Measurements from ENCODE around the gene GSDME. TPM values are rescaled to one million over a fixed set of nuclear protein-coding genes. Genes with fewer than 3 reads are reported as not detected.
A peak's percentile ranks its signal among the peaks of the same experiment; 100 is the strongest.

The GSDME gene
- polyA plus RNA-seq, 2 of the 4 experiments (the other 2 are of a cell fraction): 51.0 to 55.9 TPM

DNA sequence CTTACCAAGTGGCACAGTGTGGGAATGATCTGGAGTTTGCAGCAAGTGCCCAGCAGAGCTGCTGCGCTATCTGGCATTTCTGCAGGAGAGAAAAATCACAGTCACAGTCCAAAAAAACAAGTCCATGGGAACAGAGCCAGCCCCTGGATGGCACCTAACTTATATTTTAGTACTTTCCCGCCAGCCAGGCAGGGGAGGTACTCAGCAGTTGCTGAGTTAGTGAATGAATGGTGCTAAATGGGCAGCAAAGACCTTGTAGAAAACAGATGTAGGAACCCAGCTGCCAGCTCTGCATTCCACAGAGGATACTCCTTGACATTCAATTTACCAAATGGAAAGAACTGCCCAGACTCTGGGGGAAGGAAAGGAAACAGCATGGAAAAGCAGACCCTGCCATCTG is 54.5 kb downstream of the GSDME start:
- CTCF ChIA-PET: interaction anchor here (1.4 to 4.2 kb wide), 4 partner anchors 13 to 396 kb away, joined by 3 to 14 read pairs (median 9); no protein-coding TSS in a partner anchor
- Histone ChIP-seq H3K27ac (no peak overlapping the region; a peak in 1 of 6 replicates), H3K4me2 (no peak overlapping the region), H3K4me3 (no peak overlapping the region), H3K9me3 (no peaks in the 10 kb centered on the region), H3K4me1 (peaks cover 12% of the 10 kb centered on the region; the same call in 2 of the 3 replicates)
- WGBS (ENCODE audit: missing lambda C conversion rate): 90% methylated on average over 2 of the region's 2 CpGs
- TF ChIP-seq, protein P1, sequence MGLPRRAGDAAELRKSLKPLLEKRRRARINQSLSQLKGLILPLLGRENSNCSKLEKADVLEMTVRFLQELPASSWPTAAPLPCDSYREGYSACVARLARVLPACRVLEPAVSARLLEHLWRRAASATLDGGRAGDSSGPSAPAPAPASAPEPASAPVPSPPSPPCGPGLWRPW (IDR thresholded peaks at IDR 0.05): no peak
- TF ChIP-seq, protein P2, sequence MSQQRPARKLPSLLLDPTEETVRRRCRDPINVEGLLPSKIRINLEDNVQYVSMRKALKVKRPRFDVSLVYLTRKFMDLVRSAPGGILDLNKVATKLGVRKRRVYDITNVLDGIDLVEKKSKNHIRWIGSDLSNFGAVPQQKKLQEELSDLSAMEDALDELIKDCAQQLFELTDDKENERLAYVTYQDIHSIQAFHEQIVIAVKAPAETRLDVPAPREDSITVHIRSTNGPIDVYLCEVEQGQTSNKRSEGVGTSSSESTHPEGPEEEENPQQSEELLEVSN (IDR thresholded peaks at IDR 0.05; ENCODE audit: borderline replicate concordance, low read depth): no peak
- no peak for TF ChIP-seq NFE2L2 (conservative IDR thresholded peaks at IDR 0.05; ENCODE audit: low read length)
- TF ChIP-seq EHMT2 (IDR thresholded peaks at IDR 0.05; ENCODE audit: low read depth): no peak
- TF ChIP-seq HOXB5 (CRISPR knock-in tag; IDR thresholded peaks at IDR 0.05): no peak
- TF ChIP-seq ZSCAN20 (CRISPR knock-in tag; IDR thresholded peaks at IDR 0.05): no peak
- TF ChIP-seq, protein P3, sequence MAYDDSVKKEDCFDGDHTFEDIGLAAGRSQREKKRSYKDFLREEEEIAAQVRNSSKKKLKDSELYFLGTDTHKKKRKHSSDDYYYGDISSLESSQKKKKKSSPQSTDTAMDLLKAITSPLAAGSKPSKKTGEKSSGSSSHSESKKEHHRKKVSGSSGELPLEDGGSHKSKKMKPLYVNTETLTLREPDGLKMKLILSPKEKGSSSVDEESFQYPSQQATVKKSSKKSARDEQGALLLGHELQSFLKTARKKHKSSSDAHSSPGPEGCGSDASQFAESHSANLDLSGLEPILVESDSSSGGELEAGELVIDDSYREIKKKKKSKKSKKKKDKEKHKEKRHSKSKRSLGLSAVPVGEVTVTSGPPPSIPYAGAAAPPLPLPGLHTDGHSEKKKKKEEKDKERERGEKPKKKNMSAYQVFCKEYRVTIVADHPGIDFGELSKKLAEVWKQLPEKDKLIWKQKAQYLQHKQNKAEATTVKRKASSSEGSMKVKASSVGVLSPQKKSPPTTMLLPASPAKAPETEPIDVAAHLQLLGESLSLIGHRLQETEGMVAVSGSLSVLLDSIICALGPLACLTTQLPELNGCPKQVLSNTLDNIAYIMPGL (CRISPR knock-in tag; IDR thresholded peaks at IDR 0.05; ENCODE audit: borderline replicate concordance): no peak
- TF ChIP-seq JUN (IDR thresholded peaks at IDR 0.05): no peak
- TF ChIP-seq, protein P4, sequence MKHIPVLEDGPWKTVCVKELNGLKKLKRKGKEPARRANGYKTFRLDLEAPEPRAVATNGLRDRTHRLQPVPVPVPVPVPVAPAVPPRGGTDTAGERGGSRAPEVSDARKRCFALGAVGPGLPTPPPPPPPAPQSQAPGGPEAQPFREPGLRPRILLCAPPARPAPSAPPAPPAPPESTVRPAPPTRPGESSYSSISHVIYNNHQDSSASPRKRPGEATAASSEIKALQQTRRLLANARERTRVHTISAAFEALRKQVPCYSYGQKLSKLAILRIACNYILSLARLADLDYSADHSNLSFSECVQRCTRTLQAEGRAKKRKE (CRISPR knock-in tag; IDR thresholded peaks at IDR 0.05; ENCODE audit: low read depth): no peak
- TF ChIP-seq GATA3 (IDR thresholded peaks at IDR 0.05; ENCODE audit: borderline replicate concordance): no peak
- no peak for TF ChIP-seq CHD2 (IDR thresholded peaks at IDR 0.05; ENCODE audit: low read length, partially characterized antibody)
- TF ChIP-seq, protein P5, sequence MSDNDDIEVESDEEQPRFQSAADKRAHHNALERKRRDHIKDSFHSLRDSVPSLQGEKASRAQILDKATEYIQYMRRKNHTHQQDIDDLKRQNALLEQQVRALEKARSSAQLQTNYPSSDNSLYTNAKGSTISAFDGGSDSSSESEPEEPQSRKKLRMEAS (IDR thresholded peaks at IDR 0.05): no peak
- TF ChIP-seq RNF2 (IDR thresholded peaks at IDR 0.05; ENCODE audit: borderline replicate concordance, low read depth): no peak
- no peak for TF ChIP-seq TFCP2L1 (CRISPR knock-in tag; IDR thresholded peaks at IDR 0.05)
- TF ChIP-seq MAFK (IDR thresholded peaks at IDR 0.05; ENCODE audit: partially characterized antibody): no peak
- TF ChIP-seq CBX8 (IDR thresholded peaks at IDR 0.05): no peak
- TF ChIP-seq FOSL2 (IDR thresholded peaks at IDR 0.05): no peak
- no peak for TF ChIP-seq FOSL2 (CRISPR knock-in tag; IDR thresholded peaks at IDR 0.05)
- TF ChIP-seq POLR2AphosphoS2 (conservative IDR thresholded peaks at IDR 0.05; ENCODE audit: low read length): no peak
- ATAC-seq: no peak
- POLR2A ChIA-PET: interaction anchor here (0.6 kb wide), 1 partner anchor 410 kb away, joined by 4 read pairs; no protein-coding TSS in a partner anchor
- FAIRE-seq: no peak
- no peak for DNase-seq (ENCODE audit: low read depth in 1 of 2, low spot score in 1 of 2)

DNA sequence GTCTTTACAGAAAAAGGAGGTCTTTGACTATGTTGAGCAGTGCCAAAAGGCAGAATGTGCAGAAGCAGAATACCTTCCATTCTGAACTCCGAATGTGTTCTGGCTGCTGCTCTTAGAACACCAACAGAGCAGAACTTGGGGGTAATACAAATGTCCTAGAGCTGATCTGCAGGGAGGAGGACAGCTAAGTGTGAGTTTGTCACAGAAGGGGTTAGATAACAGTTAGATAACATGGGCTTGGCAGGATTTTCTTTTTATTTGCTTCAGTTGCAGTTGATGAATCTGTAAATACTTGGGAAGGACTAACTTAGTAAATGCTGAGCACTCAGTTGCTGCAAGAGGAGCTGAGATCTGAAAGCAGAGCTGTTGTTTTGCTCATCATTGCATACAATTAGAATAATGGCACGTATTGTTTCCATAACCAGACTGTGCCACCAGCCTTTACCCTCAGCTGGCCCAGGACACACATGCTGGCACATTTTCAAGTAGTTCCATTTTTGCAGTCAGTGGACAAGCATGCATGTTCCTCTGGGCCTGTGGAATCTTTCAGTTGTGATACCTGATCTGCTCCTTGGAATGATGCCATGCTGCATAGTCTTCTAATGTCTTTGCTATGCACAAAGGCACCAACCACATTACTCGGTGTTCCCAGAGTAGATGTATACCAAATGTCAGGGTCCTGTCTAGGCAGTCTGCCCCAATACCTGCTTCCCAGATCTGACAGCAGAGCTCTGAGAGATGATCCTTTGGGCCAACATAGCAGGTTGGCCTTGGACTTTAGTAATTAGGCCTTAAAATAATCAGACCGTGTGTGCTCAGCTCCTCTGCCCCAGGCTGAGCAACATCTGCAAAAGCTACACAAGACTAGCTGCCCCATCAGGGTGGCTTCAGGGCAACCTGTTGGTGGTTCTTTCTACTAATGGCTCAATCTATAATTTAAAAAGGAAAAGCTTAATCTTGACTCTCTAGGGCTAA is 55.7 kb downstream of the GSDME start:
- FAIRE-seq (no peak), DNase-seq (ENCODE audit: low read depth in 1 of 2, low spot score in 1 of 2) (no peak), ATAC-seq (peak in 1 of 2 experiments; percentile 18; a peak in 2 of 6 replicates)
- Histone ChIP-seq H3K4me1 (peaks cover 12% of the 10 kb centered on the region; the same call in 2 of the 3 replicates), H3K9me3 (no peaks in the 10 kb centered on the region), H3K4me2 (no peak overlapping the region), H3K4me3 (no peak overlapping the region), H3K27ac (no peak overlapping the region; a peak in 1 of 6 replicates)
- 93% methylated on average over 3 of the region's 4 CpGs for WGBS (ENCODE audit: missing lambda C conversion rate)
- CTCF ChIA-PET: interaction anchor here (0.6 to 4.2 kb wide), 7 partner anchors 14 to 397 kb away, joined by 3 to 14 read pairs (median 4); no protein-coding TSS in a partner anchor
- TF ChIP-seq CEBPB (IDR thresholded peaks at IDR 0.05) (no peak), JUN (IDR thresholded peaks at IDR 0.05) (no peak), ZNF302 (CRISPR knock-in tag; IDR thresholded peaks at IDR 0.05) (no peak), RCOR1 (IDR thresholded peaks at IDR 0.05; ENCODE audit: low read depth, low read length) (no peak), RFX5 (IDR thresholded peaks at IDR 0.05) (no peak), RARB (CRISPR knock-in tag; IDR thresholded peaks at IDR 0.05) (no peak)
- POLR2A ChIA-PET: no interaction called here
